Activated T-cell treated with anti-CD3 and anti-CD28 coated beads, Interleukin-2, amount 50 U/mL, for 48 hours (primary cell): ENCODE data around the gene GOLGA6A.
"Not testable (repeated sequence)": the region's sequence is repeated elsewhere in the genome, so short reads cannot be mapped to it uniquely, and the experiment has no call there.

ENCODE experiments used
- DNase-seq, 2 experiments: peaks; one replicate each; pipeline ENCODE4 v3.0.0-alpha.2; 2020

The GOLGA6A gene

DNA sequence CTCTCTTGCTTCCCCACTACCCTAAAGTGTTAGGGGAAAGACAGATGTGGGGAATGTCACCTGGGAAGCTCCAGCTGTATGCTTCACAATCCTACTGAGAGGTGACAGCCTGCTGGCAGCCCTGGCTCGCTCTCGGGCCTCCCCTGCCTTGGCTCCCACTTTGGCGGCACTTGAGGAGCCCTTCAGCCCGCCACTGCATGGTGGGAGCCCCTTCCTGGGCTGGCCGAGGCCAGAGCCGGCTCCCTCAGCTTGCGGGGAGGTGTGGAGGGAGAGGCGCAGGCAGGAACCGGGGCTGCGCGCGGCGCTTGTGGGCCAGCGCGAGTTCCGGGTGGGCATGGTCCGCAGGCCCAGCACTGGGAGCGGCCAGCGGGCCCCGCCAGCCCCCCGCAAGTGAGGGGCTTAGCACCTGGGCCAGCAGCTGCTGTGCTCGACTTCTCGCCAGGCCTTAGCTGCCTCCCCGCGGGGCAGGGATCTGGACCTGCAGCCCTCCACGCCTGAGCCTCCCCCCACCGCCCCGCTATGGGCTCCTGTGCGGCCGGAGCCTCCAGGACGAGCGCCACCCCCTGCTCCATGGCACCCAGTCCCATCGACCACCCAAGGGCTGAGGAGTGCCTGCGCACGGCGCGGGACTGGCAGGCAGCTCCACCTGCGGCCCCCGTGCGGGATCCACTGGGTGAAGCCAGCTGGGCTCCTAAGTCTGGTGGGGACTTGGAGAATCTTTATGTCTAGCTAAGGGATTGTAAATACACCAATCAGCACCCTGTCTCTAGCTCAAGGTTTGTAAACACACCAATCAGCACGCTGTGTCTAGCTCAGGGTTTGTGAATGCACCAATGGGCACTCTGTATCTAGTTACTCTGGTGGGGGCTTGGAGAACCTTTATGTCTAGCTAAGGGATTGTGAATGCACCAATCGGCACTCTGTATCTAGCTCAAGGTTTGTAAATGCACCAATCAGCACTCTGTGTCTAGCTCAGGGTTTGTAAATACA lies 29.8 kb downstream of the GOLGA6A start:
- DNase-seq: not testable (repeated sequence)

DNA sequence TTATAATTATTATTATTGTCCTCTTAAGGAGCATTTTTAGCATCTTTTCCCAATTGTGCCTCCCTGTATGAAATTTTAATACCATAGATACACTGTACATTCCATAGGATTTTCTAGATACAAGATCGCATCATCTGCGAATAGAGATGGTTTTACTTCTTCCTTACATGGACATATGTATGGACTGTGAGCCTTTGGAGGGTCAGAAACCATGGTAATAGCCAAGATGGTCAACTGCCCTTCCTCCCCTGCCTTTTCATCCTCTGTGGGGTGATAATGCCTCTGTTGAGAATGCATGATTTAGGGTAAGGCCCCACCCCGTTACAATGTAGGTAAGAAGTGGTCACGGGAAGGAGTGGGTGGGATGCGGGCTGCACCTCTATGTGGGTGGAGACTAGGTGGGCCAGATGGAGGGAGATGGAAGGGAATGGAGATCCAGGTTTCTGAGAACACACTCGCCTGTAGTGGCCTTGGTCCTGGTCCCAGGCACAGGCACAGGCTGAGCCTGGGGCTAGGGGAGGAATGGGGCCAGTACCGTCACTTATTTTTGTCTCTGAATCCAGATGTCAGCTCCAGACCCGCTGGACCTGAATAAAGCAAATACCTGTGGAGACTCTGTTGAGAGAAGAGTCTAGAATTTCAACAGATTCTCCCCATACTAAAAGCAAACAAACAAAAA lies 31.7 kb downstream of the GOLGA6A start:
- no peak for DNase-seq

DNA sequence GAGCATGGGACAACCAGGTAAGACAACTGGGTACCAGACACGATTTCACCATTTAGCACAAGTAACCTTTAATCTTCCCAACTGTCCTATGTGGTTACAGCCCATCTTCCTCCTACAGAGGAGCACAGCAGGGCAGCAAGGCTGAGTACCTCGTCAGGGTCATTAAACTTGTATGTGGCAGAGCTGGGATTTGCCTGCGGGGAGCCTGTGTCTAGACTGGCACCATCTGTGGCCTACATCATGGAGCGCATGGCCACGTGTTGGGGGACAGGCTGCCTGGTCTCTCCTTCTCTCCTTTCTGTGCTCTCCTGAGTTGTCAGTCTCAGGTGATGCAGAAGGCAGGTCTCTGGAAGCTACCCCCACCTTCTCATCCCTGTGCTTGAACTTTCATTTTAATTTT lies 32.2 kb downstream of the GOLGA6A start:
- DNase-seq: no peak

DNA sequence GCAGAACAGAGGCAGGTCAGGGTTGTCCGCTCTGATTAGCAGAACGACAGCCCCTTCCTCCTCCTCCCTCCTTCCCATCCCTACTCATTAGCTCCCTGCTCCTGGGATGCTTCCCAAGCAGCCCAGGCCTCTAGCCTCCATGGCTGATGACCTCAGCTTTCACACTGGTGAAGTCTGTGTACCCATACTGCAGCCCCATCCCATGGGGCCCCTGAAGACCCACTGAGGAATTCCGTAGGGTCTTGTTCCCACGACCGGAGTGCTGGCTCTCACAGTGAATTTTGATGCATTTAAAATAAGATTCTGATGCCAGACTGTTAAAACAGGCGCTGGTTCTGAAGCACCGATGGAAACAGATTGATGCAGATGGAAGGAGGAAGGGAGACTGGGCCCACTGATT lies 36.1 kb downstream of the GOLGA6A start:
- DNase-seq: no peak

DNA sequence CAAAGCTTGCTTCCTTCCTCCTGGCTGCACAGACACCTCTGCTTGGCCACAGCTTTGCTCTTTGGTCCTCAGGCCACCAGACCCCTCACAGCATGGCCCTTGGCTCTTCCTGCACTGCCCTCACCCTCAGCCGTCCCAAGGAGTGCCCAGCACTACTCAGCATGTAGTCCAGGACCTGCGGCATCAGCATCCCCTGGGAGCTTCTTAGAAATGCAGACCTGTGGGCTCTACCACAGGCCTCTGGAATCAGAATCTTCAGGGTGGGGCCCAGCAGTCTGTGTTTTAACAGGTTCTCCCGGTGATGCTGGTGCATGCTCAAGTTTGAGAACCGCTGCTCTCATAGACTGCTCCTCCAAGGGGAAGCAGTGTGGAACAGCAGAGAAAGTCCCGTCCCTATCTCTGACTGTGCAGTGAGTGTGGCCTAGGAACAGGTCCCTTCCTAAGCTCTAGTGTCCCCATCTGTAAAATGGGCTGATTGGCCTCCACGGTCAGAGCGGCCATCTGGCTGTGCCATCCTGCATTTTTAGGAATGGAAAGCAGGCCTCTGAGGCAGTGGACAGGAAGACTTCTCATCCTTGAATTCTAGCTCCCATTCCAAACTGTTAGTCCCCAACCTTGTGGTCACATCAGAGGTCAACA lies 36.6 kb downstream of the GOLGA6A start:
- no peak for DNase-seq

DNA sequence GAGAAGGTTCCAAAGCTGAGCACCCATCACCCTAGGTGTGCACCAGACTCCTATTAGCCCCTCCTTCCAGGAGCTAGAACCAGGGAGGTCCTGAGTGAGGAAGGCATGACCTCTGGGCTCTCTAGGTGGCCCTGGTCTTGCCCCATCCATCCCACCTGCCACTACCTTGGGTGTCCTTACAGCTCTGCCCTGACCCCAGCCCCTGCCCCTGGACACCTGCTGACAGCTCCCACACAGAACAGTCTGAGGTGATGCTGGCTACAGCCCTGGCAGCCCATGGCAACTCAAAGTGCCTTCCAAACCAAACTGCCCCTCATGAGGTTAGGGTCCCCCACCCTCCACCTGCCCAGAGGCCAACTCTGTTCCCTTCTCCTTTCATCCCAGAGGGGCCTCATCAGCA lies 37.2 kb downstream of the GOLGA6A start:
- no peak for DNase-seq

DNA sequence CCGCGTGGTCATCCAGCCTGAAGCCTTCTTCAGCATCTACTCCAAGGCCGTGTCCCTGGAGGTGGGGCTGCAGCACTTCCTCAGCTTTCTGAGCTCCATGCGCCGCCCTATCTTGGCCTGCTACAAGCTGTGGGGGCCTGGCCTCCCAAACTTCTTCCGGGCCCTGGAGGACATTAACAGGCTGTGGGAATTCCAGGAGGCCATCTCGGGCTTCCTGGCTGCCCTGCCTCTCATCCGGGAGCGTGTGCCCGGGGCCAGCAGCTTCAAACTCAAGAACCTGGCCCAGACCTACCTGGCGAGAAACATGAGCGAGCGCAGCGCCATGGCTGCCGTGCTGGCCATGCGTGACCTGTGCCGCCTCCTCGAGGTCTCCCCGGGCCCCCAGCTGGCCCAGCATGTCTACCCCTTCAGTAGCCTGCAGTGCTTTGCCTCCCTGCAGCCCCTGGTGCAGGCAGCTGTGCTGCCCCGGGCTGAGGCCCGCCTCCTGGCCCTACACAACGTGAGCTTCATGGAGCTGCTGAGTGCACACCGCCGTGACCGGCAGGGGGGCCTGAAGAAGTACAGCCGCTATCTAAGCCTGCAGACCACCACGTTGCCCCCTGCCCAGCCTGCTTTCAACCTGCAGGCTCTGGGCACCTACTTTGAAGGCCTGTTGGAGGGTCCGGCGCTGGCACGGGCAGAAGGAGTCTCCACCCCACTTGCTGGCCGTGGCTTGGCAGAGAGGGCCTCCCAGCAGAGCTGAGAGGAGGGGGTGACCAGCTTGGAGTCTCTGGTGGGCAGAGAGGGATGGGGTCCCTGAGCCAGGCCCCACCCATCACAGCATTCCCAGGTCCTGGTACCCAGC lies 37.9 kb downstream of the GOLGA6A start:
- no peak for DNase-seq

DNA sequence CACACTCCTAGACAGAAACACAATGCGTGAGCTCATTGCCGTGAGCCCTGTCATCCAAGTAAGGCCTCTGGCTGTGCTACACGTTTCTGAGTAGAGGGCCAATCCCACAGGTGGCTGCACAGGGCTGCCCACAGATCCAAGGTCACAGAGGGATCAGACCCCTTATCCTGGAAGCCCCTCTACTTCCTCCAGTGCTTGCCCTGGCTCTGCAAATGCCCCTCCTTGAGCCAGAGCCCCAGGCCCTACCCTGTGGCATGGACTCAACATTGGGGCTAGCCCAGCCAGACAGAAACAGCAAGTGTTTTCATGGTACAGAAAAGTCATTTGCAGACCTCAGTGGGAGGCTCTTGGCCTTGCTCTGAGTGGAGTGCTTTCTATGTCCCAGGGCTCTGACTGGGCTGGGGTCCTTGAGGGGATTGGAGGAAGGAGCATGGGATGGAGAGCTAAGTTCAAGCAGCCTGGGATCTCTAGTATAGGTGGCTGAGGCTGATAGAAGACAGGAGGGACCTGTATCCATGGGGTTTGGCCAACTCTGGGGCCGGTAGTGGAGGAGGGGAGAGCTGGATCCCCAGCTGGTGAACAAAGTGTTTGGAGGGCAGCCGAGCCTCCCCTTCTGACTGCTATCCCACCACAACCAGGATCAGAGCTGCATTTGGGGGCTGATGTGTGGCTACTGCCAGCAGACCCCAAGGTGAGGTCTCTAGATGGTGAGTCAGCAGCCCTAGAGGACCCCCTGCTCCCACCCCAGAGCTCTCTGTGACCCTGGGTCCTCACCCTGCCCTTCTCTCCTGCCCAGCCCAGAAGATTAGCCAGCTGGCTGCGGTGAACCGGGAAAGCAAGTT lies 38.7 kb downstream of the GOLGA6A start:
- no peak for DNase-seq

DNA sequence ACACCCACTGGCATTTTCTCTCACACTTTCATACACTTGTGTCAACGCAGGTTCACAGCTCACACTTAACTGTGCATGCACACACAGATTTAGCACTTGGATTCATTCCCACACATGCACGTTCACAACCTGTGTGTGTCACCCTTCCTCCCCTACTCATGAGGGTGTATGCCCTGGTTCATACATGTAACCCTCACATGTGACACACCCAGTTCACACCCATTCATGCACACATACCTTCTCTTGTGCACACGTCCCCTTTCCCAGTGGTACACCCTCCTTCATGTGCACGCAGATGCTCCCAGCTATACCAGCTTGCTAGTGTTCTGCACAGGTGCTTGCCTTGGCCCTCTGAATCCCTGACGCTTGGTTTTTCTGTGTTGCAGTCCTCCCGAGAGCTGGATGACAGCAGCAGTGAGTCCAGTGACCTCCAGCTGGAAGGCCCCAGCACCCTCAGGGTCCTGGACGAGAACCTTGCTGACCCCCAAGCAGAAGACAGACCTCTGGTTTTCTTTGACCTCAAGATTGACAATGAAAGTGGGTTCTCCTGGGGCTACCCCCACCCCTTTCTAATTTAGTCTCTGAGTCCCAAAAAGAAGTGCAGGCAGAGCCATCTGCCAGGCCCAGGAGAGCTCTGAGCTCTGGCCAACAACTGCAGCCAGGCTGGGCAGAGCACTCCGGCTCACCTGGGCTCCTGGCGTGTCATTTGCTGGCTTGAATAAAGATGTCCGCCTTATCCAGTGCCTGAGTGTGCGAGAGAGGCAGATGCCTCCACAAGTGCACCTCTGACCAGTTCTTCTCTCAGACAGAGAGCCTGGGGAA lies 39.5 kb downstream of the GOLGA6A start:
- no peak for DNase-seq

DNA sequence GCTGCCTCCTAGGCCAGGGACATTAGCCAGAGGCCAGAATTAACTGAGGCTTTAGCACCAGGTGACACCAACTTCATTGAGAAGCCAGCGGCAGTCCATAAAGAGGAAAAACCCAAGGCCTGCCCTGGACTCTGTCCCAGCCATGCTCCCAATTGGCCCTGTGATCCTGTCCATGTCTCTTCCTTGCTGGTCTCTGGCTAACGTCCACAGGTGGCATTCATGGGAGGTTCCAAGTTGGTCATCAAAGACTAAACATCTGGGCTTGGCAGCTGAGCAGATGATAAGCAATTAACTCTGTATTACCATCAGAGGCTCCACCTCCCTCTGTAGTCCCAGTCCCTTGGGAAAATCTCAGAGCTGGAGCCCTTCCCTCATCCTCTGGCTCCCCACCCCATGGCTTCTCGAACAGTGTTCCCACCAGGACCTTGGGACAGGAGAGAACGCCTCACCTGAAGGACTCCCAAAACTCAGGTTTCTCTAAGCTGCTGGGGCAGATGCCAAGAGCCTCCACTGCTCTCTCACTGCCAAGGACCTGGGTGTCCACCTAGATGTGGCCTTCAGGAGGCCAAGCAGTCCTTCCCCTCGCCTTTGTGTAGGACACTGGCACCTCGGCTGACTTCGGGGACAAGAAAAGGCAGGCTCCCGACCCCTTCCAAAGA lies 40.4 kb downstream of the GOLGA6A start:
- DNase-seq: no peak

DNA sequence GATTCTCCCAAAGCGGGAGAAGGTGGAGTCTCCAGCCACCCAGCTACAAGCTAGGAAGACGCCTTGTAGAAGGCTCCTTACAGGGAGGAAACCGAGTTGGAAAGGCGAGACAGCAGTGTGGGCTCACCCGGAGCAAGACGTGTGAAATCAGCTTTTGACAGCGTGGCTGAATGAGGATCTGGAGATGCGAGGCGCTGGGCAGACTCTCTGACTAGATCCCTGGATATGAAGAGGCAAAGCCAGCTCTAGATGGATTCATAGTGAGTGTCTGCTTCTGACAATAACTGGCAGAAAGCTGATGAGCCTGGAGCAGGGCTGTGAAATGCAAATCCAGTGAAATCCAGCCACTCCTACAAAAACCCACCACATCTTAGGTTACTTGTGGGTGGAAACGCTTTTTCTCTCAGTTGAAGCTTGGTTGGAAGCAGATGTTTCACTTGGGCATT lies 41.0 kb downstream of the GOLGA6A start:
- no peak for DNase-seq

DNA sequence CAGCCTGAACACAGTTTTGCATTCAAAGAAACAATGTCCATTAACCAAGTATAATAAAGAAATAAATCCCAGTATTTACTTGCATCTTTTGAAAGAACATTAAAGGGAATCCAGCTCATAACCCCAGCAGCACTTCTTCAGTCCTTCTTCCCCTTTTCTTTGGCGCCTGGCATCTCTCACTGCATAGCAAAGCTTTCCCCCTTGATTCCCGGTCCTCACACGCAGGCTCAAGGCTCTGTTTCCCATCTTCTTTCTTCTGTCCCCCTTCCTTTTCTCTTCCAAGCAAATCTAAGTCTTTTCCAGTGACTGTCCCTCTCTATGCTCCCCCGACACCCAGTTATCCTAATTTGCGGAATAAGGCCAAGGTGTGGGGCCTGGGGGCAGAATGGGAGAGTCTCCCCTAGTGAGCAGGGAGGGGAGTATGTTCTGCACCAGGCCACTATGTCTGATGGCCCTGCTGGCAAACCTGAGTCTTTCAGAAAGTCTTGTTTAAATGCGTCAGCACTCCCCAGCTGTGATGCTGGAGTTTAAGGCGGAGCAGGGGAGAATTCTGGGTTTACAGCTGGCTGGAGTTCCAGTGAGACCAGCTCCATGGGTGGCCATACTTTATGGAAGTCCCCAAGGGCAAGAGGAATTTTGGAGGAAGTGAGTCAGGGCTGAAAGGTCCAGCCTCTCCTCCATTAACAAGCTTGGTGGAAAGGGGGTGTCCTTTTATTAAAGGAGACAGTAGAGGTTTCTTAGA lies 42.1 kb downstream of the GOLGA6A start:
- DNase-seq: no peak

DNA sequence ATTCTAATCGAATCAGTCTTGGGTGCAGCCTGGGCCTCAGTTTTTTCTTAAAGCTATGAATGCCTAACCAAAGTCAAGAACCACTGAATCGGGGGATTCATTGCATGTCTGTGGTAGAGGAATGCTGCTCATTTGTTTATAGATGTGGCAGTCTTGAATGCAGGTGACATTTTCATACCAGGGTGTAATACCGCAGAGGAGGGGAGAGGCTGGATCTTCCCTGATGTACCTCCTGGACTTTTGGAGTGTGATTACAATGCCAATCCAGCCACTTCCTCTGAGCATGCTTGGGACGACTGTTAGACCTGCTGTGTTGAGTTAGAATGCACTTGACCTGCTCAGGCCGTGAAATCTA lies 42.7 kb downstream of the GOLGA6A start:
- DNase-seq: no peak

DNA sequence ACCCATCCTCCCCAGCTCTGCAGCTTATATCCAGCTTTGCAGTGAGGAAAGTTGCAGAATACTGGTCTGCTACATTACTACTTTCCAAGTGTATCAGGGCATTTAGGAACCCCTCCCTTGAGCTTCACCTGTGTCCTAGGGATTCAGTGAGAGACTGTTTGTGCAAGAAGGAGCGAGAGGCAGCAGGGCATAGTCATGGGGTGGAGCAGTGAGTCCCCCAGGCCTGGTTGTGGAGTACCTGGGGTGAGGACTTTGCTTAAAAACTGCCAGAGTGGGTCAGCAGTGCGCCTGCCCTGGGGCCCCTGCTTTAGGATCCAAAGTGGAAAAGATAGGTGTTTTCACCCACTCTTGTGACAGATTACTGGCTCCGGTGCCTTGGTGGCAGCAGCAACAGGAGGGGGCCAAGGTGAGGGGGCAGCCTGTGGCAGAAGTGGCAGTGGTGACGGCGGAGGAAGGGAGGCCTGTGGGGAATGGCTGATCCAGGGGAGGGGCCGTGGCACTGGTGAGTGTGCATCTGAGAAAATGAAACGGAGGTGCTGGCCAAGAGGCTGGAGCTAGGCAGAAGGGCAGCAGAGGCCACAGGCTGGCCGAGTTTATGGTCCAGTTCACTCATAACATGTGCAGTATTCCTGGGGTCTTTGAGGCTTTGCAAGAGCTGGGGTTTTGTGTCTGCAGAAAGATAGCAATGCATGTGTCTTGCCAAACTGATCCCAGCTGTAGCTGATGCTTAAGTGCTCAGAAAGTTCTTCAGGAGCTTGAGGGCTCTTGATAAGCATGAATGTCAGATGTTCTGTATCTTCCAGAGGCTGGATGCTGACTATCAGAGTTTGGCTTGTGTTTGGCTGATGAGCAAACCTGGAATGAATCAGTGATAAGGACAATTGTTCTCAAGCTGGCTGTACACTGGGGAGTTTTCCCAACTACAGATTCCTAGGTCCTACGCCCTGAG lies 43.4 kb downstream of the GOLGA6A start:
- DNase-seq: no peak

DNA sequence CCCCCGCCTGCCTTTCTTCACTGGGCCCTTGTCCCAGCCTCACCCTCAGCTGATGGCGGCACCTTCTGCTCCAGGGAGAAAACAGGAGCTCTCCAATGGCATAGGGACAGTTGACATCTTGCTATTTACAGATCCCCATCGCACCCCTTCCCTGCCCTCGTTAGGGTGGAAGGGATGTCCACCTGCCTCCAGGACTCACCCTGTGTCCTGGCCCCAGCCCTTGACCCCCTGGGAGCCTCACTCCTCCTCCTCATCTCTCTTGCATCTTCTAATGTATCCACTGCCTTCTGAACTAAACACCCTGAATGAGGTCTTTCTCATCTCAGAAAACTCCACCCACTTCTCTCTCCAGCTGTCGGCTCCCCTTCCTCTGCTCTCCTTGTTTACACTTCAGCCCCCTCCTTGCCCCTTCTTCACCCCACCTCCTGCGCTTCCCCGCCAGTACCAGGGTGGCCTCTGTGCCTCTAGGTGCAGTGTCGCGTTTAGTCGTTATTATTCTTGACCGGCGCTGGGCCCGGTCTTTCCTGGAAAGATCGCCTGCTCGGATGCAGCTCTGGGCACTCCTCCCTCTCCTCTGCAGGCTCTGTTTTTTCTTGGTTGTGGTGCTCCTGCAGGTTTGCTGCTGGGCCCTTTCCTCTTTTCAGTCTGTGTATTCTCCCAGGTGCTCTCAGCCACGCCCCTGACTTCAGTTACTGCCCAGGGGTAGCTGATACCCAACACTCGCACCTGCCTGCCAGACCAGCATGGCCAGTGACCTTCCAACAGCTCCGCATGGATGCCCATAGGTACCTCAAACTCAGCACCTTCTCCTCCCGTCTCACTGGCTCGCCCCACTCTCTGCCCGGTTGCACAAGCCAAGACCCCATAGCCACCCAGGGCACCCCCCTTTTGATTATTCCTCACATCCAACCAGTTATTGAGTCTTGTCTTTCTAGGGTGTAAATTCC lies 44.9 kb downstream of the GOLGA6A start:
- no peak for DNase-seq

DNA sequence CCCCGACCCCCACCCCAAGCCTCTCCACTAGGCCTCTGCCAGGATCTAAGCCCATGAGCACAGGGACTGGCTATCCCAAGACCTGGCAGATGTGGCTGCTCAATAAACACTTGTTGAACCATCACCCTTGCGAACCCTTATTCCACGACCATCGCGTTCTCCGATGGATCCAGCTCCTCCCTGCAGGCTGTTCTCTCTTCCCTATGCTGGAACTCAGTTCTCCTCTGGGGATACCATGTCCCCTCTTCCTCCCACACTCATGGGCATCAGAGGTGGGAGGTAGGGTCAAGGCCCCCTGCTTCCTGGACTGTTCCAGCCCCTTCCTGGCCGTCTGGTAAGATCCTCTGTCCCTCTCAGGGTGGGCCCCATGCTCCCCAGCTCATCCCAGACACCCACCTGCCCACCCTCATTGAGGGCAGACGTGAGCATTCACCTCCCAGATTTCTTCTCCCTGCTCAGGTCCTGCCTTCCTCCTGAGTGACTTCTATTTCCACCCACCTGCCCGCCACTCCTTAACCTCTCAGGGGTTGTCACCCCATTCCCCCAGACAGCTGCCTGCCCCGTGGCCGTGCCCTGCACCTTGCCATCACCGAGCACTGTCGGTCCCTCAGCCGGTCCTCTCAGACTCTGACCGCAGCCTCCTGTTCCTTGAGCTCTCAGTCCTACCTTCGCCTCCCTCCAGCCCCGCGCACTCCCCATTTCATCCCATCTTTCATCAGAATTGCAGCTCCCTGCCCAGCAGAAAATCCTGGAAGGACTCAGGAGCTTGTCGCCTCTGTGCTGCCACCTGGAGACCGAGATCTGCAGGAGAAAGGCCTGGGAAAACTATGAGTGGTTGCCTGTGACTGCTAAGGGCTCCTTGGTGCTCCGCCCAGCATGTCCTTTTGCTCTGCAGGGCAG lies 45.8 kb downstream of the GOLGA6A start:
- no peak for DNase-seq
